ENCODE measurements around the gene MAP2K7. TPM values are rescaled to one million over a fixed set of nuclear protein-coding genes. Genes with fewer than 3 reads are reported as not detected.

MAP2K7 gene
- total RNA-seq, 1 experiment from 2014 or later, result 54.0 TPM

- no peaks in the 10 kb centered on the region for H3K9me3 ChIP-seq (ENCODE audit: insufficient read depth, low read depth)
- no peak overlapping the region for H3K4me3 ChIP-seq
- H3K4me1 ChIP-seq (replicated peaks; ENCODE audit: insufficient read depth), result no peaks in the 10 kb centered on the region; the same call in 1 of the 2 replicates
- no TSS peak for BruUV-seq (replicated peaks)
- H3K9me2 ChIP-seq (ENCODE audit: insufficient read depth), result no peaks in the 10 kb centered on the region
- H3F3A ChIP-seq (ENCODE audit: insufficient read depth, low read depth), result peaks cover 12% of the 10 kb centered on the region; the same call in 1 of the 2 replicates
- intact Hi-C loops (cut with micrococcal nuclease; ENCODE audit: unreplicated experiment), result no loop called here
- H3K36me3 ChIP-seq (ENCODE audit: low read depth), result 0 out of 2 replicates have a peak, but pooled peaks cover 7% of the 10 kb centered on the region
- TF ChIP-seq, protein P1, sequence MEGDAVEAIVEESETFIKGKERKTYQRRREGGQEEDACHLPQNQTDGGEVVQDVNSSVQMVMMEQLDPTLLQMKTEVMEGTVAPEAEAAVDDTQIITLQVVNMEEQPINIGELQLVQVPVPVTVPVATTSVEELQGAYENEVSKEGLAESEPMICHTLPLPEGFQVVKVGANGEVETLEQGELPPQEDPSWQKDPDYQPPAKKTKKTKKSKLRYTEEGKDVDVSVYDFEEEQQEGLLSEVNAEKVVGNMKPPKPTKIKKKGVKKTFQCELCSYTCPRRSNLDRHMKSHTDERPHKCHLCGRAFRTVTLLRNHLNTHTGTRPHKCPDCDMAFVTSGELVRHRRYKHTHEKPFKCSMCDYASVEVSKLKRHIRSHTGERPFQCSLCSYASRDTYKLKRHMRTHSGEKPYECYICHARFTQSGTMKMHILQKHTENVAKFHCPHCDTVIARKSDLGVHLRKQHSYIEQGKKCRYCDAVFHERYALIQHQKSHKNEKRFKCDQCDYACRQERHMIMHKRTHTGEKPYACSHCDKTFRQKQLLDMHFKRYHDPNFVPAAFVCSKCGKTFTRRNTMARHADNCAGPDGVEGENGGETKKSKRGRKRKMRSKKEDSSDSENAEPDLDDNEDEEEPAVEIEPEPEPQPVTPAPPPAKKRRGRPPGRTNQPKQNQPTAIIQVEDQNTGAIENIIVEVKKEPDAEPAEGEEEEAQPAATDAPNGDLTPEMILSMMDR (conservative IDR thresholded peaks at IDR 0.05), result no peak
- TF ChIP-seq EZH2 (IDR thresholded peaks at IDR 0.05; ENCODE audit: low read depth), result no peak
- H3K4me2 ChIP-seq, result no peak overlapping the region
- CTCF ChIA-PET, result no interaction called here
- H4K20me1 ChIP-seq (ENCODE audit: insufficient read depth), result peaks cover 40% of the 10 kb centered on the region
- no peak overlapping the region for H3K27ac ChIP-seq
- no peak for DNase-seq
- H3K27me3 ChIP-seq (ENCODE audit: insufficient read depth, low read depth), result peaks cover 18% of the 10 kb centered on the region
- POLR2A ChIA-PET (ENCODE audit: unreplicated experiment), result no interaction called here
- peaks cover 7% of the 10 kb centered on the region for H3K79me2 ChIP-seq (ENCODE audit: low read depth)
- no peak overlapping the region for H2AFZ ChIP-seq
Measured at GRCh38 chr19:7912144-7912696, 8.5 kb downstream of the MAP2K7 start.

DNA sequence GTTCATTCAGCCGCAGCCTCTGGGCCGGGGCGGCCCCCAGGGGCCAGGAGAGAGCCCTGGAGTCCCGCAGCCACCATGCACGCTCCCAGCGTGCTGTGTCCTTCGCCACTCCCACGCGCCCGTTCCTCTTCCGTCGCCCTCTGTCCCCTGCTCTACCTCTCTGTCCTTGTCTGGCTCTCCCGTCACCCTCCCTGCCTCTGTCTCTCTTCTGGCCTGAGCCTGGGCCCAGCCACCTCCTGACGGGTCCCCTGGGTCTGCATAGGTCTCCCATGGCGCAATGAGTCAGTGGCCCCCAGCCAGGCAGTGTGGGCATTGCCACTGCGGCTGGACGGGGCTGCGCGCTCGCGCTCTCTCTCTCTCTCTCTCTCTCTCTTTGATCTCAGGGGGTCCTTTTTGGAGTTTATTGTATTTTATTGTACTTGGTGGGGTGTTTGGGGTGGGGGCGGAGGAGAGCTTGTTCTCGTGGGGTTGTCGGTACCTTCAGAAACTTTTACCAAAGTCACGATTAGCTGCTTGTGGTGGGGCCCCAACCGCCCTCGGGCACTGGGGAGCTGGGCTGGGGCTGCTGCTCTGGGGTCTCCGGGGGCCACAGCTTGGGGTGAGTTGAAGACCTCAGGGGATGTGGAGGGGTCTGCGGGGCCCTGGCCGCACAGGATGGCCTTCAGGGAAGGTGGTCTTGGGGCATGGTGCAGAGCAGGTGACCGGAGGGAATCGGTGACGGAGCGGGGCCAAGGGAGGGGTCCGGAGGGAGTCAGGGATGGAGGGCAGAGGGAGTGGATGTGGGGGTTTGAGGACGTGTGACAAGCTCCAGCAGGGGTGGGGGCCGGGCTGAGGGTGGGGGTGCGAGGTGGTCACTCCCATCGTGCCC, 9.3 kb downstream of the MAP2K7 start:
- no peak overlapping the region for H3K27ac ChIP-seq
- H3F3A ChIP-seq (ENCODE audit: insufficient read depth, low read depth), result peaks cover 12% of the 10 kb centered on the region; the same call in 1 of the 2 replicates
- H3K36me3 ChIP-seq (ENCODE audit: low read depth), result 0 out of 2 replicates have a peak, but pooled peaks cover 7% of the 10 kb centered on the region
- no peaks in the 10 kb centered on the region for H3K9me2 ChIP-seq (ENCODE audit: insufficient read depth)
- BruUV-seq (replicated peaks), result no TSS peak
- POLR2A ChIA-PET (ENCODE audit: unreplicated experiment), result no interaction called here
- H3K79me2 ChIP-seq (ENCODE audit: low read depth), result peaks cover under 1% of the 10 kb centered on the region; the same call in 1 of the 2 replicates
- peaks cover 35% of the 10 kb centered on the region for H4K20me1 ChIP-seq (ENCODE audit: insufficient read depth)
- H3K4me1 ChIP-seq (replicated peaks; ENCODE audit: insufficient read depth), result peaks cover 4% of the 10 kb centered on the region; the same call in 1 of the 2 replicates
- H3K4me3 ChIP-seq, result no peak overlapping the region
- no peak overlapping the region for H3K4me2 ChIP-seq
- peaks cover 19% of the 10 kb centered on the region for H3K27me3 ChIP-seq (ENCODE audit: insufficient read depth, low read depth)
- TF ChIP-seq, protein P1 (conservative IDR thresholded peaks at IDR 0.05), result no peak
- no peak for TF ChIP-seq EZH2 (IDR thresholded peaks at IDR 0.05; ENCODE audit: low read depth)
- no peak overlapping the region for H2AFZ ChIP-seq
- DNase-seq, result no peak
- CTCF ChIA-PET, result no interaction called here
- intact Hi-C loops (cut with micrococcal nuclease; ENCODE audit: unreplicated experiment), result no loop called here
- no peaks in the 10 kb centered on the region for H3K9me3 ChIP-seq (ENCODE audit: insufficient read depth, low read depth)

- no peaks in the 10 kb centered on the region; the same call in 1 of the 2 replicates for H3K79me2 ChIP-seq (ENCODE audit: low read depth)
- no peak overlapping the region for H3K4me2 ChIP-seq
- no TSS peak for BruUV-seq (replicated peaks)
- H3K27me3 ChIP-seq (ENCODE audit: insufficient read depth, low read depth), result peaks cover 19% of the 10 kb centered on the region
- intact Hi-C loops (cut with micrococcal nuclease; ENCODE audit: unreplicated experiment), result no loop called here
- H3K4me1 ChIP-seq (replicated peaks; ENCODE audit: insufficient read depth), result peaks cover 5% of the 10 kb centered on the region
- no peaks in the 10 kb centered on the region for H3K9me3 ChIP-seq (ENCODE audit: insufficient read depth, low read depth)
- H2AFZ ChIP-seq, result no peak overlapping the region
- CTCF ChIA-PET, result no interaction called here
- peaks cover 18% of the 10 kb centered on the region; the same call in 1 of the 2 replicates for H3F3A ChIP-seq (ENCODE audit: insufficient read depth, low read depth)
- POLR2A ChIA-PET (ENCODE audit: unreplicated experiment), result no interaction called here
- TF ChIP-seq, protein P1 (conservative IDR thresholded peaks at IDR 0.05), result no peak
- no peak for TF ChIP-seq EZH2 (IDR thresholded peaks at IDR 0.05; ENCODE audit: low read depth)
- no peaks in the 10 kb centered on the region for H3K9me2 ChIP-seq (ENCODE audit: insufficient read depth)
- H4K20me1 ChIP-seq (ENCODE audit: insufficient read depth), result peaks cover 29% of the 10 kb centered on the region
- no peak for DNase-seq
- no peak overlapping the region for H3K27ac ChIP-seq
- H3K4me3 ChIP-seq, result no peak overlapping the region
- H3K36me3 ChIP-seq (ENCODE audit: low read depth), result 0 out of 2 replicates have a peak, but pooled peaks cover 7% of the 10 kb centered on the region
Measured at GRCh38 chr19:7913652-7914051, 10.0 kb downstream of the MAP2K7 start.
